ENCODE data around the gene SLC38A6. TPM values are rescaled to one million over a fixed set of nuclear protein-coding genes. Genes with fewer than 3 reads are reported as not detected.

Gene SLC38A6
- total and polyA plus RNA-seq, 2 of the 13 experiments (the other 11 are each of a cell fraction or from before 2014, with no cell fraction given) = 6.9 to 22.1 TPM

DNA sequence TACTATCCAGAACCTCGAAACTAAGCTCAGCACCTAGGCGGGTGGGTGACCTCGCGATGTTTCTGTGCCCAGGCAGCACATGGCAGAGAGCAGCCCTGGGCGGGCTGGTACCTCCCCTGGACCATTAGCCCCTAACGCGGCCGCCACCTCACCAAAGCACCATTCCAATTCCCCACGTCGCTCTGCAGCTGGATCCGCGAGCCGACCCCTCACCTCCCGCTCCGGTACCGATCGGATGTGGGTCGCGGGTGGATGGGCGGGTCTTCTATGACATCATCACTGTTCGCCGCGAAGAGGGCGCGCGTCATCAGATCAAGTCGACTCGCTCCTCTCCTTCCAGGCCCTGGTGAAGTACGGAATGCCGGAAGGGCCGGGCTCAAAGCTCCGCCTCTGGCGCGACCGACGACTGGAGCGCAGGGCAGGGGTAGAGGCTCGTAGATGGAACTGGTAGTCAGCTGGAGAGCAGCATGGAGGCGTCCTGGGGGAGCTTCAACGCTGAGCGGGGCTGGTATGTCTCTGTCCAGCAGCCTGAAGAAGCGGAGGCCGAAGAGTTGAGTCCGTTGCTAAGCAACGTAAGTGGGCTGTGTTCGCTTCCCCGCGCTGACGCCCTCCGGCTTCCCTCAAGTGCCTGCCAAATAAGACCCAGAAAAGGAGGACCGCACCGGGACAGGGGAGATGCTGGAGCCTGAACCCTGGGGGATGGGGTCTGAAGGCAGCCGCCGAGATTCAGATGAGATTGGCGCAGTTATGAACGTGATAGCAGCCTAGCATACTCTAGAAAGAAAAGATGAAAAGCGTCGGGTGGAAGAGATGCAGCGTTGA is at the start of gene SLC38A6, which contains the start of gene TRMT5 (continued):
- peak; percentile 93 for TF ChIP-seq THAP11 (CRISPR knock-in tag; IDR thresholded peaks at IDR 0.05)
- peak; percentile 96 for TF ChIP-seq SIN3A (IDR thresholded peaks at IDR 0.05; ENCODE audit: borderline replicate concordance, low read depth, low read length)
- 0 out of 2 replicates have a peak, but pooled peaks have one; percentile 52 for TF ChIP-seq PCBP1 (IDR thresholded peaks at IDR 0.05; ENCODE audit: borderline replicate concordance, low read depth, low read length)
- peak; percentile 83 for TF ChIP-seq ZFX (CRISPR knock-in tag; IDR thresholded peaks at IDR 0.05; ENCODE audit: low read depth)
- no peak for TF ChIP-seq PLSCR1 (CRISPR knock-in tag; IDR thresholded peaks at IDR 0.05; ENCODE audit: borderline replicate concordance)
- no peak for TF ChIP-seq NFIB (CRISPR knock-in tag; IDR thresholded peaks at IDR 0.05; ENCODE audit: borderline replicate concordance)
- no peak for TF ChIP-seq DPF2 (CRISPR knock-in tag; IDR thresholded peaks at IDR 0.05; ENCODE audit: borderline replicate concordance, low read depth)
- TF ChIP-seq NRL (CRISPR knock-in tag; IDR thresholded peaks at IDR 0.05; ENCODE audit: borderline replicate concordance) = peak; percentile 87; the same call in 1 of the 2 replicates
- TF ChIP-seq, protein P1, sequence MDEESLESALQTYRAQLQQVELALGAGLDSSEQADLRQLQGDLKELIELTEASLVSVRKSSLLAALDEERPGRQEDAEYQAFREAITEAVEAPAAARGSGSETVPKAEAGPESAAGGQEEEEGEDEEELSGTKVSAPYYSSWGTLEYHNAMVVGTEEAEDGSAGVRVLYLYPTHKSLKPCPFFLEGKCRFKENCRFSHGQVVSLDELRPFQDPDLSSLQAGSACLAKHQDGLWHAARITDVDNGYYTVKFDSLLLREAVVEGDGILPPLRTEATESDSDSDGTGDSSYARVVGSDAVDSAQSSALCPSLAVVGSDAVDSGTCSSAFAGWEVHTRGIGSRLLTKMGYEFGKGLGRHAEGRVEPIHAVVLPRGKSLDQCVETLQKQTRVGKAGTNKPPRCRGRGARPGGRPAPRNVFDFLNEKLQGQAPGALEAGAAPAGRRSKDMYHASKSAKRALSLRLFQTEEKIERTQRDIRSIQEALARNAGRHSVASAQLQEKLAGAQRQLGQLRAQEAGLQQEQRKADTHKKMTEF (CRISPR knock-in tag; IDR thresholded peaks at IDR 0.05) = peak; percentile 84; the same call in 1 of the 2 replicates
- peak; percentile 52; the same call in 1 of the 2 replicates for TF ChIP-seq ZNF331 (CRISPR knock-in tag; IDR thresholded peaks at IDR 0.05)
- TF ChIP-seq SALL1 (CRISPR knock-in tag; IDR thresholded peaks at IDR 0.05) = peak; percentile 91
- TF ChIP-seq, protein P2, sequence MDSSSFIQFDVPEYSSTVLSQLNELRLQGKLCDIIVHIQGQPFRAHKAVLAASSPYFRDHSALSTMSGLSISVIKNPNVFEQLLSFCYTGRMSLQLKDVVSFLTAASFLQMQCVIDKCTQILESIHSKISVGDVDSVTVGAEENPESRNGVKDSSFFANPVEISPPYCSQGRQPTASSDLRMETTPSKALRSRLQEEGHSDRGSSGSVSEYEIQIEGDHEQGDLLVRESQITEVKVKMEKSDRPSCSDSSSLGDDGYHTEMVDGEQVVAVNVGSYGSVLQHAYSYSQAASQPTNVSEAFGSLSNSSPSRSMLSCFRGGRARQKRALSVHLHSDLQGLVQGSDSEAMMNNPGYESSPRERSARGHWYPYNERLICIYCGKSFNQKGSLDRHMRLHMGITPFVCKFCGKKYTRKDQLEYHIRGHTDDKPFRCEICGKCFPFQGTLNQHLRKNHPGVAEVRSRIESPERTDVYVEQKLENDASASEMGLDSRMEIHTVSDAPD (CRISPR knock-in tag; IDR thresholded peaks at IDR 0.05) = no peak
- TF ChIP-seq ZFP37 (CRISPR knock-in tag; IDR thresholded peaks at IDR 0.05; ENCODE audit: borderline replicate concordance) = no peak; the same call in 1 of the 2 replicates
- TF ChIP-seq, protein P3, sequence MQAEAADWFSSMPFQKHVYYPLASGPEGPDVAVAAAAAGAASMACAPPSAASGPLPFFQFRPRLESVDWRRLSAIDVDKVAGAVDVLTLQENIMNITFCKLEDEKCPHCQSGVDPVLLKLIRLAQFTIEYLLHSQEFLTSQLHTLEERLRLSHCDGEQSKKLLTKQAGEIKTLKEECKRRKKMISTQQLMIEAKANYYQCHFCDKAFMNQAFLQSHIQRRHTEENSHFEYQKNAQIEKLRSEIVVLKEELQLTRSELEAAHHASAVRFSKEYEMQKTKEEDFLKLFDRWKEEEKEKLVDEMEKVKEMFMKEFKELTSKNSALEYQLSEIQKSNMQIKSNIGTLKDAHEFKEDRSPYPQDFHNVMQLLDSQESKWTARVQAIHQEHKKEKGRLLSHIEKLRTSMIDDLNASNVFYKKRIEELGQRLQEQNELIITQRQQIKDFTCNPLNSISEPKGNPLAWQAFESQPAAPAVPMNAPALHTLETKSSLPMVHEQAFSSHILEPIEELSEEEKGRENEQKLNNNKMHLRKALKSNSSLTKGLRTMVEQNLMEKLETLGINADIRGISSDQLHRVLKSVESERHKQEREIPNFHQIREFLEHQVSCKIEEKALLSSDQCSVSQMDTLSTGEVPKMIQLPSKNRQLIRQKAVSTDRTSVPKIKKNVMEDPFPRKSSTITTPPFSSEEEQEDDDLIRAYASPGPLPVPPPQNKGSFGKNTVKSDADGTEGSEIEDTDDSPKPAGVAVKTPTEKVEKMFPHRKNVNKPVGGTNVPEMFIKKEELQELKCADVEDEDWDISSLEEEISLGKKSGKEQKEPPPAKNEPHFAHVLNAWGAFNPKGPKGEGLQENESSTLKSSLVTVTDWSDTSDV (CRISPR knock-in tag; IDR thresholded peaks at IDR 0.05) = 0 out of 2 replicates have a peak, but pooled peaks have one; percentile 39
- no peak for TF ChIP-seq ZNF296 (CRISPR knock-in tag; conservative IDR thresholded peaks at IDR 0.05)
- TF ChIP-seq SIN3B (IDR thresholded peaks at IDR 0.05; ENCODE audit: low read length) = peak; percentile 83
- no peak for TF ChIP-seq ZNF136 (CRISPR knock-in tag; IDR thresholded peaks at IDR 0.05; ENCODE audit: low read depth)
- no peak for TF ChIP-seq PRMT3 (CRISPR knock-in tag; IDR thresholded peaks at IDR 0.05; ENCODE audit: borderline replicate concordance, low read depth)
- TF ChIP-seq ZZZ3 (CRISPR knock-in tag; IDR thresholded peaks at IDR 0.05; ENCODE audit: borderline replicate concordance) = no peak; the same call in 1 of the 2 replicates
- TF ChIP-seq FOXP4 (CRISPR knock-in tag; IDR thresholded peaks at IDR 0.05) = peak; percentile 32; the same call in 1 of the 2 replicates

Measured in HepG2 (cell line).